ENCODE measurements around the gene ACTN1. TPM values are rescaled to one million over a fixed set of nuclear protein-coding genes. Genes with fewer than 3 reads are reported as not detected.
"Not testable (repeated sequence)": the region's sequence is repeated elsewhere in the genome, so short reads cannot be mapped to it uniquely, and the experiment has no call there.

The ACTN1 gene
- total RNA-seq, 1 experiment from 2014 or later, result 169 TPM

GRCh38 chr14:68978172-68978911 lies 760 bp downstream of the ACTN1 start:
- H3K36me3 ChIP-seq (replicated peaks; ENCODE audit: control insufficient read depth, insufficient read depth, low read length), result peaks cover 13% of the 10 kb centered on the region
- H3K4me3 ChIP-seq (ENCODE audit: insufficient read depth, low read depth, low read length), result peak overlapping the region; percentile 97
- H3K27me3 ChIP-seq (ENCODE audit: control insufficient read depth, insufficient read depth, low read length), result no peaks in the 10 kb centered on the region
- peak; percentile 95 for DNase-seq

- Histone ChIP-seq H3K4me3 (ENCODE audit: insufficient read depth, low read depth, low read length) (peak overlapping the region; percentile 97), H3K27me3 (ENCODE audit: control insufficient read depth, insufficient read depth, low read length) (no peaks in the 10 kb centered on the region), H3K36me3 (replicated peaks; ENCODE audit: control insufficient read depth, insufficient read depth, low read length) (peaks cover 13% of the 10 kb centered on the region)
- DNase-seq, result peak; percentile 83
These were observed 1.4 kb downstream of the ACTN1 start for GRCh38 chr14:68977718-68978171.

DNA sequence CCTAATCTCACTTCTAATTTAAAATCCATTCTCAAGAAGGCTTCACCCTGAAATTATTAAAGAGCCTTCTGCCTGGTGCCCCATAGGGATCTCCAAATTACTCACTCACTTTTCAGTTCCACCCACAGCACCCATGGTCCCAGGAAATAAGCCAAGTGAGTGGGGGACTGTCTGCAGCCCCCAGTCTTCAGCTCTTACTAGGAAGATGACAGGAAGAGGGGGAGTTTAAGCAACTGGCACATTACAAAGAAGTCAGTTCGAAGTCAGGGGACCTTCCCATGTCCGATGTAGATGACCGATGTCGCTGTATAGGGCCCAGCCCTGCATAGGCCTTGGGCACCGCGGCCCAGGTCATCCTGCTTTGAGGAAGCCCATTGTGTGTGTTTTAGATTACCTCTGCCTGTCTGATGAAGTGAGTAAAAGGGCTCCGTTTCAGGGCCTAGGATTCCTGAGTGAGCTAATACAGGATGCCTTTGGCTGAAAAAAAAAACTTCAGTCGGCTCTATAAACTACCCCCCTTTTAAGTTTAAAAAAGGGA lies 1.9 kb downstream of the ACTN1 start:
- Histone ChIP-seq H3K4me3 (ENCODE audit: insufficient read depth, low read depth, low read length) (peak overlapping the region; percentile 97), H3K27me3 (ENCODE audit: control insufficient read depth, insufficient read depth, low read length) (no peaks in the 10 kb centered on the region), H3K36me3 (replicated peaks; ENCODE audit: control insufficient read depth, insufficient read depth, low read length) (peaks cover 13% of the 10 kb centered on the region)
- no peak for DNase-seq

DNA sequence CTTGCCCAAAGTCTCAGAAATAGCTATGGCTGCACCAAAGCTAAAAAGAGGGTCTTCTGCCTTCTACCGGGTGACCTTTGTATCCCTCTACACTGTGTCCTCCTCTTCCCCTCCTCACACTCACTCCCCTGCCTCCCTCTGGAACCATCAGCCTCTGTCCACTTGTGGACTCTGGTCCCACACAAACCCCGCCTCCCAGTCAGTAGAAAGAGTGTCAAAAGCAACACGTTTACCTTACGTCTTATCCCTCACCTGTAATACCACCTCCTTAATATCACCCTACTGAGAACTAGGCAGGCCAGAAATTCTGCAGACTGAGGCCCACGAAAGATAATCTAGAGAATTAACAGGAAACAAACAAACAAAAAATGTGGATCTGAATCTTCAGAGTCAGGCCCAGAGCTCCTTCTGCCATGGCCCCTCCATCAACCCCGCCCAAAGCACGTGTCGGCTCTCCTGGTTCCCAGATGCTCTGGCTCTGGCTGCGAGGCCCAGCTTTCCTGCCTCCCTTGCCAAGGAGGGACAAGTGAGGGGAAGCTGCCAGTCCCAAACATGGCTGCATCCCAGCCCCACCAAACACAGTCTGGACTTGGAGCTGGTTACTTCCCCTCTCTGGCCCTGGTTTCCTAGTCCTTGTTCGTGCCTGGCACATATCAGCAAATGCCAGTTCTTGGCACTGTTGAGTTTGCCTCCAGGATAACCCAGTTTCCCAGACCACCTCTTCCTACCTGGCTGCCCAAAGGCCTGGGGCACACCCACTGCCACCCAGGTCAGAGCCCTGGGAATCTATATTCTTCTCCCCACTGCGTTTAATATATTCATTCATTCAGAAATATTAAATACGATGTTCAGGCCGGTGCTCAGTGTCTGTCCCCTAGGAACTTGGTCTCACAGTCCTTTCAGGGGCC lies 2.7 kb downstream of the ACTN1 start:
- Histone ChIP-seq H3K4me3 (ENCODE audit: insufficient read depth, low read depth, low read length) (no peak overlapping the region; the same call in 1 of the 2 replicates), H3K36me3 (replicated peaks; ENCODE audit: control insufficient read depth, insufficient read depth, low read length) (peaks cover 13% of the 10 kb centered on the region), H3K27me3 (ENCODE audit: control insufficient read depth, insufficient read depth, low read length) (no peaks in the 10 kb centered on the region)

DNA sequence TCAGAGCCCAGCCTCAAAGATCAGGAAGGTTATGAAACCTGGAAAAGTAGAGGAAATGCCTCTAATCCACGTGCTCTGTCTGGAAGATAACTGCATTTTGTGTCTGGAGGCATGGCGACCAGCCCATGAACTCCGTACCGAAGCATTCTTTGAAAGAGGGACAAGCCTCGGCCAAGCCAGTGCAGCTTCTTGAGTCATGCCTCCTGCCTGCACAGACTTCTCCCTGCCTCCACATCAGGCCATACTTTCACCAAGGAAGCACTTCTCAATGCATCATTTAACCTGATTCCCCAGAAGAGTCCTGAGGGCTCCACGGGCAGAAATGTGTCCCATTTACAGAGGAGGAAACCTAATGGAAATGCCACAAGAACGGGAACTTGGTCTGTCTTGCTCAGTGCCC lies 3.4 kb downstream of the ACTN1 start:
- DNase-seq, result no peak
- Histone ChIP-seq H3K27me3 (ENCODE audit: control insufficient read depth, insufficient read depth, low read length) (no peaks in the 10 kb centered on the region), H3K36me3 (replicated peaks; ENCODE audit: control insufficient read depth, insufficient read depth, low read length) (peaks cover 13% of the 10 kb centered on the region), H3K4me3 (ENCODE audit: insufficient read depth, low read depth, low read length) (no peak overlapping the region)

More for the DNA sequence above, 2.7 kb downstream of the ACTN1 start:
- no peak for DNase-seq

DNA sequence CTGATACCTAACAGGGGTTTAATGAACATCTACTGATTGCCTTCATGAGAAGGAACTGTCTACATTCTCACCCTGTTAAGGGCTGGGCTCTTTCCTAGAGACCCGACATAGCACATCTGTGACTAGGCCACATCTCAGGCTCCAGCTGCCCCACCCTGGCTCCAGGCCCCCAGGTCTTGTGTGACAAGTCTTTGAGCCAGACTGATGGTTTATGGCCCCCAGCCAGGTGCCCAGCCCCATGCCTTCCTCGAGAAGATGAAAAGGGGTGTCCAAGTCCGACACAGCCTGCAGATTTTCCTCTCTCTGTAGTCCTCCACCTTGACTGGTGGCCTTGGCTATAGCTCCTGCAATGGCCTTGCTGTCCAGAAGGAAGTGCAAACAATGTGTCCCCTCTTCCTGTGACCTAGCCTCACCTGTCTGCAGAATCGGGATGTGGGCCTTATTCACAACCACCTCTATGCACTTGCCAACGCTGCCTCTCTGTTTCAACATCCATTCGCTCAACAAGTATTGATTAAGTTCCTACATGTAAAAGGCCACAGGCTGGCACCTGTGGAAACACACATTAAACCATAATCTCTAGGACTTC lies 4.2 kb downstream of the ACTN1 start:
- Histone ChIP-seq H3K4me3 (ENCODE audit: insufficient read depth, low read depth, low read length) (no peak overlapping the region), H3K36me3 (replicated peaks; ENCODE audit: control insufficient read depth, insufficient read depth, low read length) (peaks cover 13% of the 10 kb centered on the region), H3K27me3 (ENCODE audit: control insufficient read depth, insufficient read depth, low read length) (no peaks in the 10 kb centered on the region)
- DNase-seq, result no peak

- Histone ChIP-seq H3K4me3 (ENCODE audit: insufficient read depth, low read depth, low read length) (no peak overlapping the region), H3K27me3 (ENCODE audit: control insufficient read depth, insufficient read depth, low read length) (no peaks in the 10 kb centered on the region), H3K36me3 (replicated peaks; ENCODE audit: control insufficient read depth, insufficient read depth, low read length) (peaks cover 13% of the 10 kb centered on the region)
- no peak for DNase-seq
These were observed 5.5 kb downstream of the ACTN1 start for GRCh38 chr14:68973639-68974038.

- not testable (repeated sequence) for DNase-seq; H3K27me3 ChIP-seq (ENCODE audit: control insufficient read depth, insufficient read depth, low read length); H3K4me3 ChIP-seq (ENCODE audit: insufficient read depth, low read depth, low read length)
- peaks cover 13% of the 10 kb centered on the region for H3K36me3 ChIP-seq (replicated peaks; ENCODE audit: control insufficient read depth, insufficient read depth, low read length)
These were observed 5.9 kb downstream of the ACTN1 start for GRCh38 chr14:68973219-68973565.

DNA sequence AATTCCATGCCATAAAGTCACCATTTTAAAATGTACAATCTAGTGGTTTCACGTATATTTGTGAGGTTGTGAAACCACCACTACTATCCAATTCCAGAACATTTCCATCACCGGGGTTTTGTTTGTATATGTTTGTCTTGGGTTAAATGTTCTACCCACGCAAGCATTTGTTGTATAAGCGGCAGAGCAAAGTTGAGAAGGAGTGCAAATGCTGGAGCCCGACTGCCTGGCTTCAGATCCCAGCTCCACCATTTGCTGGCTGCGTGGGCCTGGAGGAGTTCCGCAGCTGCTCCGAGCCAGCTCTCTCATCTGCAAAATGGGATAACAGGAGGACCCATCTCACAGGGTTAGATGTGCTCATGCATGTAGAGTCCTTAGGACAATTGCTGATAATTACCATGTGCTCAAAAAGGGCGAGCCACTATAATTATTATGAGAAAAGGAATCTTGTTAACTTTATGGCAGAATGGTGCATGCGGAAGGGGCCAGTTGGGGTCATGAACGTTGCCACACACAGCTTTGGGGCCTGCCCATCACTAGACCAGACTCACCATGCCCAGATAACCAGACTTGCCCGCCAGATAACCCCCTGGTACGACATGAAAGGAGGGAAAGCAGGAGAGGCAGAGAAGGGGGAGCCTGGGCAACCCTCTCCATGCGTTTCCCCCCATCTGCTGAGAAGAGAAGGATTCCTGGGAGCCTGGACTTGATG lies 6.4 kb downstream of the ACTN1 start:
- peaks cover 13% of the 10 kb centered on the region for H3K36me3 ChIP-seq (replicated peaks; ENCODE audit: control insufficient read depth, insufficient read depth, low read length)
- no peak overlapping the region for H3K4me3 ChIP-seq (ENCODE audit: insufficient read depth, low read depth, low read length)
- H3K27me3 ChIP-seq (ENCODE audit: control insufficient read depth, insufficient read depth, low read length), result no peaks in the 10 kb centered on the region
- no peak for DNase-seq

DNA sequence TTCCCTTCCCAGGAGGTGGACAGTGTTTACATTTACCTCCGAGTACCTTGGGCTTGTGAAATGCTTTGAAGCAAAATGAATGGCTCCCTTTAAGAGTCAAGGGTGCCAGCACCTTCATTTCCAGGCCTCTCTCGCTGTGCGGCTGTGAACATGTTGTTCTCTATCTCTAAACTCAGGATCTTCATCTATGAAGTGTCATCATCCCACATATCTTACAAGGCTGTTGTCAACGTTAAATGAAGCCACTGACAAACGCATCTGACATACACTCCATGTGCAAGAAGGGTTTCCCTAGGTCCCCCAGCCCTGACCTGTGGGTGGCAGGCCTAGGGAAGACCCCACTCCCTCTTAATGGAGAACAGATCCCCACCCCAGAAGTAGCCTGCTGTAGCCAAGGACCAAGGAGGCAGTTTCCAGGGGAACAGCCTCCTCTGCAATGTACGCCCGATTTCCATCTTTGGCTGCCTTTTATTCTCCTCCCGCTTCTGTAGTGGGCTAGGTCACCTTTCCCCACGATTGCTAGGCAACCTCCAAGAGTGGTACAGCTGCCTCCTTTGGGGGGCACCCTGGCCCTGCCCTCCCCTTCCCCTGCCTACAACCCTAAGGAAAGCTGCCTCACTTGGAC lies 7.6 kb downstream of the ACTN1 start:
- Histone ChIP-seq H3K27me3 (ENCODE audit: control insufficient read depth, insufficient read depth, low read length) (no peaks in the 10 kb centered on the region), H3K36me3 (replicated peaks; ENCODE audit: control insufficient read depth, insufficient read depth, low read length) (peaks cover 13% of the 10 kb centered on the region), H3K4me3 (ENCODE audit: insufficient read depth, low read depth, low read length) (no peak overlapping the region)
- DNase-seq, result no peak

- no peak for DNase-seq
- H3K36me3 ChIP-seq (replicated peaks; ENCODE audit: control insufficient read depth, insufficient read depth, low read length), result peaks cover 13% of the 10 kb centered on the region
- H3K27me3 ChIP-seq (ENCODE audit: control insufficient read depth, insufficient read depth, low read length), result no peaks in the 10 kb centered on the region
- no peak overlapping the region for H3K4me3 ChIP-seq (ENCODE audit: insufficient read depth, low read depth, low read length)
These were observed 8.4 kb downstream of the ACTN1 start for GRCh38 chr14:68970736-68971135.

DNA sequence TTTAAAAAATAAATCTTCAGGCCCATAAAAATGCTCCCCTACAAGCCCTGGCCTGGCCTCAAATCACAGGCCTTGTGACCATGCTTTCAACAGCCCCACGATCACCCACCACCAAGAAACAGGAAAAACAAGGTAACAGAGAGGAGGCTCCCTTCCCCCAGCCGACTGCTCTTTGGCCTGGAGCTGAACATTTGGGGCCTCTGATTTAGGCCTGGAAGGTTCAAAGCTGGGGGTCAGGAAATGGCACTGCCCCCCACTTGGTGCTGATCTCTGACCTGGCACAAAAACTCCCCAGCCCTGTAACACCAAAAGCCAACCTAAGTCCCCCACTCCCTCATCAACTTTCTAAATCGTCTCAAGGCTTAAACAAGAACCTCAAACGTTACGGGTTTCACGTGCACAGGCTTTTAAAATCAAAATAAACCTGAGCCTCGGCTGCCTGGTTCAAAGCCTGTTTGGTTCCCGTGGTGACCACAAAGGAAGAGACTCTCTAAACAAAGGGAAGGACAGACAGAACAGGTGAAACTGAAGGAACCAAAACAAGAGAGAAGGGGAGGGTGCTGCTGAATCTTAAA lies 9.0 kb downstream of the ACTN1 start:
- peaks cover 7% of the 10 kb centered on the region for H3K36me3 ChIP-seq (replicated peaks; ENCODE audit: control insufficient read depth, insufficient read depth, low read length)
- no peak for DNase-seq
- H3K27me3 ChIP-seq (ENCODE audit: control insufficient read depth, insufficient read depth, low read length), result no peaks in the 10 kb centered on the region
- H3K4me3 ChIP-seq (ENCODE audit: insufficient read depth, low read depth, low read length), result no peak overlapping the region

DNA sequence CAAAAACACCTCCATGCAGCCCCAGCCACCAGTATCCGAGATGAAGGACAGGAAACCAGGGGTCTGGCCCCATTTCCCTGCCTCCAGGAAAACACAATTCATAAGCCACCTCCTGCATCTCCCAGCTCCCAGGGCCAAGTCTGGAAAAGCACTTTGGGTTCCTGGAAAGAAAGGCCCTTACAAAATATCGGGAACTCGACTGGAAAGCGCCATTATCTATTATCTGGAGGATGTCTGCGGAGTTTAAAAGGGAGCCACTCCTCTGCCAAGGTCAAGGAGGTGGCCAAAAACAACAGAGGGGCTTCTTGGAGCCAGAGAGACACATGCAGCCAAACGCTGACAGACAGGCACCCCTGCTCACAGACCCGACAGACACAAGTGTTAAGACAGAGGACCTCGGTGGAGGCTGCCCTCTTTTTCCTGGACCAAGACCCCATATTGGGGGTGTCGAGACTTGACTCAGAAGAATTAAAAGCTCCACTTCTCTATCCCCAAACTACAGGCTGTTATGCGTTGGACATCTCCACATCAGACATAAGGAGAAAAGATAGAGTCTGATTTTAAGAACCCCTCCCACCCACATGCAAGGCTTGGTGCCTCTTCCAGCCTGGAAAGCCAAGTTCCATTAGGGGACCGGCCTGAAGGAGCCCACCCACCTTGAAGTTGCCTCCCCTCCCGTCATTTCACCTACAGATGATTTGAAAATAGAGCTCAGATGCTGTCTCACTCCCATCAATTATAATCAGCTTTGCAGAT lies 9.6 kb downstream of the ACTN1 start:
- Histone ChIP-seq H3K27me3 (ENCODE audit: control insufficient read depth, insufficient read depth, low read length) (no peaks in the 10 kb centered on the region), H3K4me3 (ENCODE audit: insufficient read depth, low read depth, low read length) (no peak overlapping the region), H3K36me3 (replicated peaks; ENCODE audit: control insufficient read depth, insufficient read depth, low read length) (peaks cover 5% of the 10 kb centered on the region)
- DNase-seq, result no peak
